IMR-90 (cell line): Measurements from ENCODE around the gene MOB2. TPM values are rescaled to one million over a fixed set of nuclear protein-coding genes. Genes with fewer than 3 reads are reported as not detected.
A peak's percentile ranks its signal among the peaks of the same experiment; 100 is the strongest.

Source experiments
- ATAC-seq: fragments of 200-7000 bp; cut with Tn5 transposase; 2 replicates; pipeline ENCODE4 v1.9.1; 2020; ENCODE audit warnings: low read depth, mild to moderate bottlenecking, moderate library complexity
- BruUV-seq: library from RNA; stranded (reverse); fragments of 400-500 nt; replicated peaks from 2 replicates; lab custom pipeline; 2021; lab: Mats Ljungman, UMichigan
- CTCF ChIA-PET: fragments of 300-600 bp; formaldehyde crosslinking; extraction: SDS; loops from one replicate; lab custom pipeline; 2021; ENCODE audit warnings: antibody characterized with exemption; lab: Yijun Ruan, JAX
- POLR2A ChIA-PET: fragments of 300-600 bp; sonication (Branson Sonifier 250); formaldehyde crosslinking; loops from one replicate; lab custom pipeline; 2022; ENCODE audit warnings: antibody characterized with exemption; ENCODE audit not compliant: unreplicated experiment; lab: Charles Lee
- DNase-seq: peaks from one replicate; pipeline ENCODE4 v3.0.0; 2013
- H2AFZ ChIP-seq: replicated peaks from 2 replicates; pipeline ENCODE3; 2013; ENCODE audit warnings: low read length, mild to moderate bottlenecking; ENCODE audit not compliant: poor library complexity
- H2AK5ac ChIP-seq: 2 replicates; pipeline ENCODE4 v1.6.1; 2013; ENCODE audit warnings: low read depth, low read length, inconsistent platforms
- H2AK9ac ChIP-seq: replicated peaks from 2 replicates; pipeline ENCODE3; 2013; ENCODE audit warnings: mild to moderate bottlenecking, low read depth, low read length, moderate library complexity; ENCODE audit not compliant: poor library complexity
- H2BK120ac ChIP-seq: 2 replicates; pipeline ENCODE4 v1.6.1; 2013; ENCODE audit warnings: low read depth, low read length, inconsistent platforms
- H2BK15ac ChIP-seq: 3 replicates; pipeline ENCODE4 v1.6.1; 2013; ENCODE audit warnings: low read depth, low read length, inconsistent platforms
- H2BK20ac ChIP-seq: 2 replicates; pipeline ENCODE4 v1.6.1; 2013; ENCODE audit warnings: low read depth, mild to moderate bottlenecking, inconsistent platforms, low read length, moderate library complexity
- H2BK5ac ChIP-seq: 2 replicates; pipeline ENCODE4 v1.6.1; 2013; ENCODE audit warnings: mild to moderate bottlenecking, low read depth, low read length, inconsistent platforms; ENCODE audit not compliant: poor library complexity, severe bottlenecking
- H3K14ac ChIP-seq: replicated peaks from 2 replicates; pipeline ENCODE4 v1.6.1; 2013; ENCODE audit warnings: low read depth, low read length, inconsistent platforms
- H3K18ac ChIP-seq: 2 replicates; pipeline ENCODE4 v1.6.1; 2013; ENCODE audit warnings: low read depth, low read length, control low read depth
- H3K23ac ChIP-seq: 2 replicates; pipeline ENCODE4 v1.6.1; 2013; ENCODE audit warnings: low read depth, low read length, inconsistent platforms
- H3K27ac ChIP-seq: 2 replicates; pipeline ENCODE4 v1.5.1; 2013; ENCODE audit warnings: mild to moderate bottlenecking, control low read depth, low read length; ENCODE audit not compliant: insufficient read depth
- H3K27me3 ChIP-seq: 2 replicates; pipeline ENCODE4 v1.6.1; 2013; ENCODE audit warnings: low read length; ENCODE audit not compliant: control insufficient read depth, insufficient read depth
- H3K36me3 ChIP-seq: 2 replicates; pipeline ENCODE4 v1.6.1; 2013; ENCODE audit warnings: low read length, mixed read lengths; ENCODE audit not compliant: control insufficient read depth, insufficient read depth
- H3K4ac ChIP-seq: 2 replicates; pipeline ENCODE4 v1.6.1; 2013; ENCODE audit warnings: low read depth, low read length, inconsistent platforms
- H3K4me1 ChIP-seq: 2 replicates; pipeline ENCODE4 v1.6.1; 2013; ENCODE audit warnings: low read length, mixed read lengths; ENCODE audit not compliant: control insufficient read depth, insufficient read depth
- H3K4me2 ChIP-seq: 2 replicates; pipeline ENCODE4 v1.6.1; 2013; ENCODE audit warnings: low read depth, mild to moderate bottlenecking, control low read depth, low read length, moderate library complexity
- H3K4me3 ChIP-seq: 2 replicates; pipeline ENCODE4 v1.5.1; 2013; ENCODE audit warnings: low read depth, mild to moderate bottlenecking, control low read depth, low read length, moderate library complexity; ENCODE audit not compliant: insufficient read depth
- H3K56ac ChIP-seq: 2 replicates; pipeline ENCODE4 v1.6.1; 2013; ENCODE audit warnings: low read length, inconsistent platforms; ENCODE audit not compliant: insufficient read depth; ENCODE audit errors: extremely low read depth
- H3K79me1 ChIP-seq, 2 experiments: 2 replicates each; pipeline ENCODE4 v1.6.1; 2013; ENCODE audit warnings: low read length in 2 of 2, inconsistent platforms in 1 of 2, low read depth in 1 of 2
- H3K9ac ChIP-seq: 2 replicates; pipeline ENCODE4 v1.6.1; 2013; ENCODE audit warnings: low read depth, low read length, control low read depth
- H3K9me1 ChIP-seq: 2 replicates; pipeline ENCODE4 v1.6.1; 2013; ENCODE audit warnings: low read length, inconsistent platforms; ENCODE audit not compliant: insufficient read depth
- H3K9me3 ChIP-seq: 2 replicates; pipeline ENCODE4 v1.6.1; 2013; ENCODE audit warnings: low read length; ENCODE audit not compliant: control insufficient read depth, insufficient read depth
- H4K20me1 ChIP-seq: 2 replicates; pipeline ENCODE4 v1.6.1; 2013; ENCODE audit warnings: low read length, inconsistent platforms; ENCODE audit not compliant: insufficient read depth
- H4K5ac ChIP-seq: 2 replicates; pipeline ENCODE4 v1.6.1; 2013; ENCODE audit warnings: mild to moderate bottlenecking, low read depth, low read length, control low read depth
- H4K8ac ChIP-seq, 2 experiments: 2 replicates each; pipeline ENCODE4 v1.6.1; 2013; ENCODE audit warnings: low read depth in 2 of 2, low read length in 2 of 2, control low read depth in 1 of 2, inconsistent platforms in 1 of 2
- H4K91ac ChIP-seq: 2 replicates; pipeline ENCODE4 v1.6.1; 2013; ENCODE audit warnings: low read depth, low read length, inconsistent platforms; ENCODE audit not compliant: insufficient read depth
- BHLHE40 ChIP-seq: fragments of 150-350 bp; IDR thresholded peaks from 2 replicates; pipeline ENCODE4 v1.6.1; 2016; ENCODE audit warnings: mild to moderate bottlenecking, low read depth, low read length
- WGBS, 2 experiments: methylation state at CpG; one replicate each; pipeline versions ENCODE4 v1.1.5 to v1.1.7; 2013; ENCODE audit warnings: missing lambda C conversion rate in 2 of 2; ENCODE audit not compliant: insufficient read length in 1 of 2; ENCODE audit errors: extremely low coverage in 2 of 2; 5-methylcytosine and 5-hydroxymethylcytosine counted together
- dilution Hi-C: fragments of 300-500 bp; cut with HindIII; formaldehyde crosslinking; loops from one replicate; pipeline ENCODE4 v1.14.3; 2018; ENCODE audit warnings: low sequenced_read_pairs; ENCODE audit not compliant: unreplicated experiment
- in situ Hi-C: fragments of 300-500 bp; cut with MboI; formaldehyde crosslinking; loops from 3 replicates; pipeline ENCODE4 v1.14.3; 2019; ENCODE audit warnings: low sequenced_read_pairs, inconsistent platforms, mixed read lengths
- intact Hi-C: fragments of 100-400 bp; cut with micrococcal nuclease; formaldehyde crosslinking; loops from 2 replicates; pipeline ENCODE4 v1.10.0; 2022
- polyA plus RNA-seq, 3 experiments: library from polyadenylated mRNA; depleted of rRNA; stranded (reverse); fragments of >200 nt; gene quantifications; 2 replicates each; pipeline ENCODE4 v1.2.3, GENCODE V29; 2012; ENCODE audit warnings: low replicate concordance in 1 of 3
- total RNA-seq: library from RNA; depleted of rRNA; stranded (reverse); fragments of >200 nt; gene quantifications from 2 replicates; pipeline ENCODE4 v1.2.3, GENCODE V29; 2012

MOB2 gene
- total and polyA plus RNA-seq, 2 of the 4 experiments (the other 2 are of a cell fraction) = 23.7 to 36.2 TPM

DNA sequence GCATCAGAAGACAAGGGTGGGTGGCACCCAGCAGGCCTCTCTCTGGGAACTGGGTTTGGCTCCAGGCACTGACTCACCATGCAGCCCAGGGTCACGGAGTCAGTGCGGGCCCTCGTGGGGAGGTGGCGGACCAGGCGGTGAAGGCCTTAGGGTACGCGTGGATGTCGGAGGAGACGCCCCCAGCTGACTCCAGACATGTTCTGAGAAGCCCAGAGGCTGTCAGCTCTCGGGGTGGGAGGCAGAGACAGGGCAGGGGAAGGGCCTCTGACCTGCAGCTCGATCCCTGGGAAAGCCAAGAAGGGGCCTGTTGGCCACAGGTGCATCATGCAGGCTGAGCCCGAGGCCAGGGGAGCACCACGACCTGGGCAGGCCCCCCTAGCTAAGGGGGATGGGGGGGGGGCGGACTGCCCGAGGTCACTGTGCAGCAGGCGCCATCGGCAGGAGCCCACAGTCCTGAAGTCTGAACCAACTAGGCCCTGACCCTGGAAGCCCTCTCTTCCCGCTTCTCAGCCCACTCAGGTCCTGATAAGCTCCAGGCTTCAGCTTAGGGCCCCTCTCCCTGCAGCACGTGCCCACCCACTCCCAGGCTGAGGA lies 18.0 kb downstream of the MOB2 start:
- intact Hi-C loops = no loop called here
- H2BK5ac ChIP-seq = no peak overlapping the region
- H2BK15ac ChIP-seq = no peak overlapping the region
- no peak overlapping the region for H3K14ac ChIP-seq
- no peak overlapping the region for H2BK120ac ChIP-seq
- no peak for DNase-seq
- H3K4me2 ChIP-seq = no peak overlapping the region
- H2BK20ac ChIP-seq = no peak overlapping the region
- no peak overlapping the region for H4K8ac ChIP-seq
- no peak overlapping the region for H4K91ac ChIP-seq
- H3K27ac ChIP-seq = no peak overlapping the region
- H3K4ac ChIP-seq = no peak overlapping the region
- H2AK5ac ChIP-seq = no peak overlapping the region
- ChIA-PET CTCF (interaction anchor here (0.7 kb wide), 1 partner anchor 30 kb away, joined by 3 read pairs; no protein-coding TSS in a partner anchor), POLR2A (no interaction called here)
- peak overlapping the region; percentile 55 for H2AK9ac ChIP-seq
- peaks cover 15% of the 10 kb centered on the region; the same call in 1 of the 2 replicates for H3K36me3 ChIP-seq
- in situ Hi-C loops = no loop called here
- BruUV-seq = no TSS peak
- dilution Hi-C loops = no loop called here
- H4K20me1 ChIP-seq = no peaks in the 10 kb centered on the region; the same call in 1 of the 2 replicates
- no peak overlapping the region for H4K5ac ChIP-seq
- no peaks in the 10 kb centered on the region for H3K79me1 ChIP-seq
- H3K56ac ChIP-seq = no peak overlapping the region
- H3K23ac ChIP-seq = no peak overlapping the region
- H3K9me3 ChIP-seq = no peaks in the 10 kb centered on the region
- H3K4me1 ChIP-seq = no peaks in the 10 kb centered on the region
- TF ChIP-seq BHLHE40 = no peak
- 91% methylated on average over 6 of the region's 19 CpGs; no CpG with 5 or more reads in 1 of the 2 experiments for WGBS, 2 experiments
- H3K27me3 ChIP-seq = no peaks in the 10 kb centered on the region
- H2AFZ ChIP-seq = peak overlapping the region; percentile 58
- no peak overlapping the region for H3K9ac ChIP-seq
- H3K4me3 ChIP-seq = no peak overlapping the region
- H3K18ac ChIP-seq = no peak overlapping the region
- no peak for ATAC-seq
- H3K9me1 ChIP-seq = no peaks in the 10 kb centered on the region
